HEK293 (cell line): Measurements from ENCODE around the gene COL24A1.

Source experiments
- CTCF ChIA-PET: fragments of 350-600 bp; formaldehyde crosslinking; extraction: SDS; loops from one replicate; lab custom pipeline; 2021; ENCODE audit warnings: antibody characterized with exemption; lab: Yijun Ruan, JAX
- POLR2A ChIA-PET: fragments of 300-600 bp; formaldehyde crosslinking; extraction: SDS; loops from one replicate; lab custom pipeline; 2020; ENCODE audit warnings: antibody characterized with exemption, inconsistent platforms; lab: Yijun Ruan, JAX
- H3K27ac ChIP-seq: fragments of 200-500 bp; sonication (Bioruptor generic); 2 replicates; pipeline ENCODE4 v1.5.1; 2014; ENCODE audit warnings: low read depth, low read length, control low read depth, inconsistent platforms; ENCODE audit errors: extremely low read depth
- H3K36me3 ChIP-seq, 2 experiments: fragments of 200-500 bp in 1 of 2; sonication (Bioruptor generic) in 1 of 2; 1 replicate in 1 of 2; 2 replicates in 1 of 2; pipeline ENCODE4 v1.5.1; 2014 to 2017; ENCODE audit warnings: inconsistent platforms in 2 of 2, low read length in 2 of 2; ENCODE audit not compliant: control insufficient read depth in 2 of 2, insufficient read depth in 1 of 2
- H3K4me1 ChIP-seq: fragments of 200-500 bp; sonication (Bioruptor generic); 2 replicates; pipeline ENCODE4 v1.5.1; 2014; ENCODE audit warnings: mild to moderate bottlenecking, low read length, inconsistent platforms; ENCODE audit not compliant: control insufficient read depth, insufficient read depth
- H3K4me3 ChIP-seq: 2 replicates; pipeline ENCODE4 v1.5.1; 2011; ENCODE audit warnings: low read depth, mild to moderate bottlenecking, control low read depth, low read length, moderate library complexity
- H3K9me3 ChIP-seq: fragments of 200-500 bp; sonication (Bioruptor generic); 2 replicates; pipeline ENCODE4 v1.5.1; 2014; ENCODE audit warnings: low read depth, low read length, inconsistent platforms; ENCODE audit not compliant: control insufficient read depth, insufficient read depth
- BCL11A ChIP-seq: fragments of 450-650 bp; formaldehyde crosslinking; IDR thresholded peaks from 2 replicates; pipeline ENCODE4 v1.5.1; 2016; ENCODE audit warnings: low read depth, missing biosample characterization, missing genetic modification characterization
- BCL6B ChIP-seq: fragments of 450-650 bp; formaldehyde crosslinking; IDR thresholded peaks from 2 replicates; pipeline ENCODE4 v1.5.1; 2017; ENCODE audit warnings: missing biosample characterization, missing genetic modification characterization
- OSR2 ChIP-seq: fragments of 450-650 bp; formaldehyde crosslinking; IDR thresholded peaks from 2 replicates; pipeline ENCODE4 v1.5.1; 2016; ENCODE audit warnings: missing biosample characterization, missing genetic modification characterization
- PRDM1 ChIP-seq: fragments of 450-650 bp; formaldehyde crosslinking; IDR thresholded peaks from 2 replicates; pipeline ENCODE4; 2016; ENCODE audit warnings: missing biosample characterization, missing genetic modification characterization
- SP7 ChIP-seq: fragments of 450-650 bp; formaldehyde crosslinking; IDR thresholded peaks from 2 replicates; pipeline ENCODE4 v1.5.1; 2016; ENCODE audit warnings: missing biosample characterization, missing genetic modification characterization
- YY1 ChIP-seq: fragments of 450-650 bp; formaldehyde crosslinking; IDR thresholded peaks from 2 replicates; pipeline ENCODE4 v1.5.1; 2018; ENCODE audit warnings: missing biosample characterization, missing genetic modification characterization
- ZBTB6 ChIP-seq: fragments of 450-650 bp; formaldehyde crosslinking; IDR thresholded peaks from 2 replicates; pipeline ENCODE4 v1.5.1; 2017; ENCODE audit warnings: missing biosample characterization, missing genetic modification characterization
- ZNF148 ChIP-seq: fragments of 450-650 bp; formaldehyde crosslinking; IDR thresholded peaks from 2 replicates; pipeline ENCODE4 v1.5.0; 2017; ENCODE audit warnings: missing biosample characterization, missing genetic modification characterization, borderline replicate concordance
- ZNF221 ChIP-seq: fragments of 450-650 bp; formaldehyde crosslinking; IDR thresholded peaks from 2 replicates; pipeline ENCODE4 v1.5.1; 2017; ENCODE audit warnings: missing biosample characterization, missing genetic modification characterization, borderline replicate concordance
- ZNF302 ChIP-seq: fragments of 450-650 bp; formaldehyde crosslinking; IDR thresholded peaks from 2 replicates; pipeline ENCODE4 v1.5.1; 2016; ENCODE audit warnings: missing biosample characterization, missing genetic modification characterization, low read depth
- ZNF354C ChIP-seq: fragments of 450-650 bp; formaldehyde crosslinking; IDR thresholded peaks from 2 replicates; pipeline ENCODE4 v1.5.1; 2016; ENCODE audit warnings: missing biosample characterization, missing genetic modification characterization, low read depth, borderline replicate concordance
- ZNF423 ChIP-seq: fragments of 450-650 bp; formaldehyde crosslinking; IDR thresholded peaks from 2 replicates; pipeline ENCODE4 v1.5.1; 2016; ENCODE audit warnings: missing biosample characterization, missing genetic modification characterization
- ZNF433 ChIP-seq: fragments of 450-650 bp; formaldehyde crosslinking; IDR thresholded peaks from 2 replicates; pipeline ENCODE4 v1.5.1; 2016; ENCODE audit warnings: missing biosample characterization, missing genetic modification characterization, low read depth
- ZNF521 ChIP-seq: fragments of 450-650 bp; formaldehyde crosslinking; IDR thresholded peaks from 2 replicates; pipeline ENCODE4 v1.5.1; 2017; ENCODE audit warnings: missing biosample characterization, mild to moderate bottlenecking, missing genetic modification characterization
- ZNF707 ChIP-seq: fragments of 450-650 bp; formaldehyde crosslinking; IDR thresholded peaks from 2 replicates; pipeline ENCODE4 v1.5.1; 2016; ENCODE audit warnings: missing biosample characterization, missing genetic modification characterization
- ZNF830 ChIP-seq: fragments of 450-650 bp; IDR thresholded peaks from 2 replicates; pipeline ENCODE4 v1.5.0; 2018; ENCODE audit warnings: missing biosample characterization, missing genetic modification characterization, low read depth, mild to moderate bottlenecking, moderate library complexity

Gene COL24A1

GRCh38 chr1:85822696-85823095, 333.9 kb downstream of the COL24A1 start (continued):
- TF ChIP-seq ZNF148 (tag by site-specific recombination) (no peak), PRDM1 (tag by site-specific recombination) (no peak), BCL11A (tag by site-specific recombination) (no peak), ZBTB6 (tag by site-specific recombination) (no peak), ZNF707 (tag by site-specific recombination) (no peak)

GRCh38 chr1:85818371-85818770, 338.2 kb downstream of the COL24A1 start:
- H3K4me3 ChIP-seq = no peak overlapping the region
- POLR2A ChIA-PET = no interaction called here
- TF ChIP-seq YY1 (no peak), ZNF354C (no peak), ZNF423 (tag by site-specific recombination) (no peak)
- TF ChIP-seq, all 188 proteins: peak for 0
- Histone ChIP-seq H3K36me3 (no peaks in the 10 kb centered on the region), H3K9me3 (no peaks in the 10 kb centered on the region), H3K4me1 (no peaks in the 10 kb centered on the region), H3K27ac (no peak overlapping the region)
- CTCF ChIA-PET = no interaction called here

GRCh38 chr1:85816606-85817005, 340.0 kb downstream of the COL24A1 start:
- H3K9me3 ChIP-seq = no peaks in the 10 kb centered on the region
- no peaks in the 10 kb centered on the region for H3K4me1 ChIP-seq
- no peak for TF ChIP-seq ZNF521 (tag by site-specific recombination)
- H3K4me3 ChIP-seq = no peak overlapping the region
- H3K27ac ChIP-seq = no peak overlapping the region
- no peaks in the 10 kb centered on the region for H3K36me3 ChIP-seq
- ChIA-PET CTCF (no interaction called here), POLR2A (no interaction called here)

GRCh38 chr1:85815906-85816305, 340.7 kb downstream of the COL24A1 start:
- ChIA-PET CTCF (no interaction called here), POLR2A (no interaction called here)
- TF ChIP-seq ZNF433 = no peak
- no peak for TF ChIP-seq OSR2 (tag by site-specific recombination)
- no peak for TF ChIP-seq ZNF302 (tag by site-specific recombination)
- TF ChIP-seq ZNF221 (tag by site-specific recombination) = no peak
- no peak for TF ChIP-seq SP7 (tag by site-specific recombination)
- no peak for TF ChIP-seq BCL6B
- TF ChIP-seq ZNF830 (tag by site-specific recombination) = no peak
- no peak for TF ChIP-seq ZNF521 (tag by site-specific recombination)
- Histone ChIP-seq H3K9me3 (no peaks in the 10 kb centered on the region), H3K27ac (no peak overlapping the region), H3K4me1 (no peaks in the 10 kb centered on the region), H3K4me3 (no peak overlapping the region), H3K36me3 (no peaks in the 10 kb centered on the region)
